ENCODE data around the gene NEB. TPM values are rescaled to one million over a fixed set of nuclear protein-coding genes. Genes with fewer than 3 reads are reported as not detected.
"Not testable (repeated sequence)": the region's sequence is repeated elsewhere in the genome, so short reads cannot be mapped to it uniquely, and the experiment has no call there.

NEB gene
- total RNA-seq, 1 experiment from 2014 or later = 0.14 TPM

- Histone ChIP-seq H3K36me3 (replicated peaks; ENCODE audit: control insufficient read depth, insufficient read depth, low read length) (no peaks in the 10 kb centered on the region; the same call in 1 of the 2 replicates), H3K4me3 (ENCODE audit: insufficient read depth, low read depth, low read length) (no peak overlapping the region), H3K27me3 (ENCODE audit: control insufficient read depth, insufficient read depth, low read length) (no peaks in the 10 kb centered on the region)
- DNase-seq = no peak
These were observed 4.9 kb downstream of the NEB start for GRCh38 chr2:151729415-151729811.

- H3K27me3 ChIP-seq (ENCODE audit: control insufficient read depth, insufficient read depth, low read length) = no peaks in the 10 kb centered on the region
- no peaks in the 10 kb centered on the region; the same call in 1 of the 2 replicates for H3K36me3 ChIP-seq (replicated peaks; ENCODE audit: control insufficient read depth, insufficient read depth, low read length)
- H3K4me3 ChIP-seq (ENCODE audit: insufficient read depth, low read depth, low read length) = no peak overlapping the region
- peak; percentile 20 for DNase-seq
These were observed 5.4 kb downstream of the NEB start for GRCh38 chr2:151728804-151729414.

GRCh38 chr2:151727593-151728552 is 6.4 kb downstream of the NEB start:
- Histone ChIP-seq H3K4me3 (ENCODE audit: insufficient read depth, low read depth, low read length) (no peak overlapping the region), H3K36me3 (replicated peaks; ENCODE audit: control insufficient read depth, insufficient read depth, low read length) (no peaks in the 10 kb centered on the region; the same call in 1 of the 2 replicates), H3K27me3 (ENCODE audit: control insufficient read depth, insufficient read depth, low read length) (no peaks in the 10 kb centered on the region)
- DNase-seq = no peak

GRCh38 chr2:151721161-151721560 is 13.1 kb downstream of the NEB start:
- Histone ChIP-seq H3K4me3 (ENCODE audit: insufficient read depth, low read depth, low read length) (no peak overlapping the region), H3K36me3 (replicated peaks; ENCODE audit: control insufficient read depth, insufficient read depth, low read length) (no peaks in the 10 kb centered on the region; the same call in 1 of the 2 replicates), H3K27me3 (ENCODE audit: control insufficient read depth, insufficient read depth, low read length) (no peaks in the 10 kb centered on the region)
- no peak for DNase-seq

GRCh38 chr2:151720521-151720920 is 13.8 kb downstream of the NEB start:
- no peaks in the 10 kb centered on the region; the same call in 1 of the 2 replicates for H3K36me3 ChIP-seq (replicated peaks; ENCODE audit: control insufficient read depth, insufficient read depth, low read length)
- DNase-seq = no peak
- H3K27me3 ChIP-seq (ENCODE audit: control insufficient read depth, insufficient read depth, low read length) = no peaks in the 10 kb centered on the region
- no peak overlapping the region for H3K4me3 ChIP-seq (ENCODE audit: insufficient read depth, low read depth, low read length)

GRCh38 chr2:151718796-151719195 is 15.5 kb downstream of the NEB start:
- no peak for DNase-seq
- H3K27me3 ChIP-seq (ENCODE audit: control insufficient read depth, insufficient read depth, low read length) = no peaks in the 10 kb centered on the region
- no peaks in the 10 kb centered on the region for H3K36me3 ChIP-seq (replicated peaks; ENCODE audit: control insufficient read depth, insufficient read depth, low read length)
- no peak overlapping the region for H3K4me3 ChIP-seq (ENCODE audit: insufficient read depth, low read depth, low read length)

- DNase-seq = no peak
- no peaks in the 10 kb centered on the region for H3K36me3 ChIP-seq (replicated peaks; ENCODE audit: control insufficient read depth, insufficient read depth, low read length)
- H3K27me3 ChIP-seq (ENCODE audit: control insufficient read depth, insufficient read depth, low read length) = no peaks in the 10 kb centered on the region
- H3K4me3 ChIP-seq (ENCODE audit: insufficient read depth, low read depth, low read length) = no peak overlapping the region
These were observed 16.0 kb downstream of the NEB start for GRCh38 chr2:151718247-151718646.

- no peaks in the 10 kb centered on the region for H3K27me3 ChIP-seq (ENCODE audit: control insufficient read depth, insufficient read depth, low read length)
These were observed 17.6 kb downstream of the NEB start for GRCh38 chr2:151716721-151717120.

GRCh38 chr2:151713291-151713903 is 20.9 kb downstream of the NEB start:
- Histone ChIP-seq H3K4me3 (ENCODE audit: insufficient read depth, low read depth, low read length) (no peak overlapping the region), H3K36me3 (replicated peaks; ENCODE audit: control insufficient read depth, insufficient read depth, low read length) (no peaks in the 10 kb centered on the region), H3K27me3 (ENCODE audit: control insufficient read depth, insufficient read depth, low read length) (no peaks in the 10 kb centered on the region)
- no peak for DNase-seq

More at GRCh38 chr2:151716721-151717120, 17.6 kb downstream of the NEB start:
- H3K4me3 ChIP-seq (ENCODE audit: insufficient read depth, low read depth, low read length) = no peak overlapping the region
- H3K36me3 ChIP-seq (replicated peaks; ENCODE audit: control insufficient read depth, insufficient read depth, low read length) = no peaks in the 10 kb centered on the region
- DNase-seq = no peak

GRCh38 chr2:151711025-151711424 is 23.3 kb downstream of the NEB start:
- Histone ChIP-seq H3K27me3 (ENCODE audit: control insufficient read depth, insufficient read depth, low read length) (no peaks in the 10 kb centered on the region), H3K4me3 (ENCODE audit: insufficient read depth, low read depth, low read length) (no peak overlapping the region), H3K36me3 (replicated peaks; ENCODE audit: control insufficient read depth, insufficient read depth, low read length) (no peaks in the 10 kb centered on the region)
- no peak for DNase-seq

- Histone ChIP-seq H3K4me3 (ENCODE audit: insufficient read depth, low read depth, low read length) (no peak overlapping the region), H3K36me3 (replicated peaks; ENCODE audit: control insufficient read depth, insufficient read depth, low read length) (no peaks in the 10 kb centered on the region), H3K27me3 (ENCODE audit: control insufficient read depth, insufficient read depth, low read length) (no peaks in the 10 kb centered on the region)
- no peak for DNase-seq
These were observed 25.5 kb downstream of the NEB start for GRCh38 chr2:151708788-151709187.

GRCh38 chr2:151707857-151708256 is 26.4 kb downstream of the NEB start:
- DNase-seq = peak; percentile 32
- no peak overlapping the region for H3K4me3 ChIP-seq (ENCODE audit: insufficient read depth, low read depth, low read length)
- no peaks in the 10 kb centered on the region for H3K36me3 ChIP-seq (replicated peaks; ENCODE audit: control insufficient read depth, insufficient read depth, low read length)
- H3K27me3 ChIP-seq (ENCODE audit: control insufficient read depth, insufficient read depth, low read length) = no peaks in the 10 kb centered on the region

GRCh38 chr2:151704480-151704961 is 29.8 kb downstream of the NEB start:
- not testable (repeated sequence) for H3K27me3 ChIP-seq (ENCODE audit: control insufficient read depth, insufficient read depth, low read length); H3K36me3 ChIP-seq (replicated peaks; ENCODE audit: control insufficient read depth, insufficient read depth, low read length); DNase-seq
- peak overlapping the region; percentile 13; the same call in 1 of the 2 replicates for H3K4me3 ChIP-seq (ENCODE audit: insufficient read depth, low read depth, low read length)

- not testable (repeated sequence) for DNase-seq; H3K4me3 ChIP-seq (ENCODE audit: insufficient read depth, low read depth, low read length); H3K36me3 ChIP-seq (replicated peaks; ENCODE audit: control insufficient read depth, insufficient read depth, low read length); H3K27me3 ChIP-seq (ENCODE audit: control insufficient read depth, insufficient read depth, low read length)
These were observed 36.1 kb downstream of the NEB start for GRCh38 chr2:151698134-151698533.

Data from H7 (cell line).